ENCODE results near the gene CLOCK.
A peak's percentile ranks its signal among the peaks of the same experiment; 100 is the strongest.

GRCh38 chr4:55386840-55387239 is 159.9 kb downstream of the CLOCK start:
- no peak for TF ChIP-seq POLR2A (IDR thresholded peaks at IDR 0.05; ENCODE audit: low read length)
- peak; percentile 73 for TF ChIP-seq GATA1 (IDR thresholded peaks at IDR 0.05; ENCODE audit: low read depth, low read length)

Data from erythroblast (primary cell).